ENCODE results near the gene ARHGAP24.

The ARHGAP24 gene

GRCh38 chr4:85606505-85606904 is 131.6 kb downstream of the ARHGAP24 start:
- Histone ChIP-seq H3K4me2 (ENCODE audit: low read depth, low read length, poor library complexity, severe bottlenecking) (peak overlapping the region; percentile 88), H3K9ac (ENCODE audit: low read length) (peak overlapping the region; percentile 59), H3K4me3 (ENCODE audit: insufficient read depth, low read length, poor library complexity, severe bottlenecking) (peak overlapping the region; percentile 34), H3K27me3 (ENCODE audit: low read length) (no peaks in the 10 kb centered on the region), H3K79me2 (ENCODE audit: insufficient read depth, low read length) (peaks cover 22% of the 10 kb centered on the region; the same call in 1 of the 2 replicates), H3K9me2 (replicated peaks; ENCODE audit: insufficient read depth, low read length) (no peaks in the 10 kb centered on the region), H3K27ac (ENCODE audit: low read depth, low read length) (peak overlapping the region; percentile 100), H4K20me1 (ENCODE audit: low read depth, low read length) (no peaks in the 10 kb centered on the region), H2AFZ (ENCODE audit: low read depth, low read length, severe bottlenecking) (no peak overlapping the region), H3F3A (ENCODE audit: insufficient read depth) (peaks cover 30% of the 10 kb centered on the region), H3K9me3 (ENCODE audit: insufficient read depth, low read length) (no peaks in the 10 kb centered on the region), H3K36me3 (ENCODE audit: low read length) (no peaks in the 10 kb centered on the region)
- TF ChIP-seq CTCF (IDR thresholded peaks at IDR 0.05; ENCODE audit: insufficient read depth, low read length, poor library complexity, severe bottlenecking) (no peak), EZH2phosphoT487 (conservative IDR thresholded peaks at IDR 0.05; ENCODE audit: low read length) (no peak)

GRCh38 chr4:85607624-85608023 is 132.7 kb downstream of the ARHGAP24 start:
- peak overlapping the region; percentile 100 for H3K27ac ChIP-seq (ENCODE audit: low read depth, low read length)
- H3K9me2 ChIP-seq (replicated peaks; ENCODE audit: insufficient read depth, low read length) = no peaks in the 10 kb centered on the region
- H3K79me2 ChIP-seq (ENCODE audit: insufficient read depth, low read length) = peaks cover 22% of the 10 kb centered on the region; the same call in 1 of the 2 replicates
- H3K4me2 ChIP-seq (ENCODE audit: low read depth, low read length, poor library complexity, severe bottlenecking) = peak overlapping the region; percentile 88
- H3K36me3 ChIP-seq (ENCODE audit: low read length) = no peaks in the 10 kb centered on the region
- peak overlapping the region; percentile 34 for H3K4me3 ChIP-seq (ENCODE audit: insufficient read depth, low read length, poor library complexity, severe bottlenecking)
- no peaks in the 10 kb centered on the region for H4K20me1 ChIP-seq (ENCODE audit: low read depth, low read length)
- peaks cover 30% of the 10 kb centered on the region for H3F3A ChIP-seq (ENCODE audit: insufficient read depth)
- no peak for TF ChIP-seq CTCF (IDR thresholded peaks at IDR 0.05; ENCODE audit: insufficient read depth, low read length, poor library complexity, severe bottlenecking)
- TF ChIP-seq EZH2phosphoT487 (conservative IDR thresholded peaks at IDR 0.05; ENCODE audit: low read length) = no peak
- no peaks in the 10 kb centered on the region for H3K9me3 ChIP-seq (ENCODE audit: insufficient read depth, low read length)
- H2AFZ ChIP-seq (ENCODE audit: low read depth, low read length, severe bottlenecking) = no peak overlapping the region
- no peaks in the 10 kb centered on the region for H3K27me3 ChIP-seq (ENCODE audit: low read length)
- H3K9ac ChIP-seq (ENCODE audit: low read length) = peak overlapping the region; percentile 59

- H3K27me3 ChIP-seq (ENCODE audit: low read length) = no peaks in the 10 kb centered on the region
- H3K4me2 ChIP-seq (ENCODE audit: low read depth, low read length, poor library complexity, severe bottlenecking) = peak overlapping the region; percentile 87
- H3K36me3 ChIP-seq (ENCODE audit: low read length) = no peaks in the 10 kb centered on the region
- no peaks in the 10 kb centered on the region for H4K20me1 ChIP-seq (ENCODE audit: low read depth, low read length)
- H2AFZ ChIP-seq (ENCODE audit: low read depth, low read length, severe bottlenecking) = no peak overlapping the region
- no peak overlapping the region for H3K4me3 ChIP-seq (ENCODE audit: insufficient read depth, low read length, poor library complexity, severe bottlenecking)
- peaks cover 14% of the 10 kb centered on the region; the same call in 1 of the 2 replicates for H3K79me2 ChIP-seq (ENCODE audit: insufficient read depth, low read length)
- peak overlapping the region; percentile 37; the same call in 1 of the 2 replicates for H3K9ac ChIP-seq (ENCODE audit: low read length)
- TF ChIP-seq EZH2phosphoT487 (conservative IDR thresholded peaks at IDR 0.05; ENCODE audit: low read length) = no peak
- no peak for TF ChIP-seq CTCF (IDR thresholded peaks at IDR 0.05; ENCODE audit: insufficient read depth, low read length, poor library complexity, severe bottlenecking)
- peak overlapping the region; percentile 99 for H3K27ac ChIP-seq (ENCODE audit: low read depth, low read length)
- H3K9me3 ChIP-seq (ENCODE audit: insufficient read depth, low read length) = no peaks in the 10 kb centered on the region
- no peaks in the 10 kb centered on the region for H3K9me2 ChIP-seq (replicated peaks; ENCODE audit: insufficient read depth, low read length)
- peaks cover 38% of the 10 kb centered on the region for H3F3A ChIP-seq (ENCODE audit: insufficient read depth)
These were observed 135.5 kb downstream of the ARHGAP24 start for GRCh38 chr4:85610450-85610849.
